Sciatic nerve (tissue), 2 donors: ENCODE measurements around the gene CNOT4. TPM values are rescaled to one million over a fixed set of nuclear protein-coding genes. Genes with fewer than 3 reads are reported as not detected.

Experiments
- ATAC-seq: fragments of 200-7000 bp; cut with Tn5 transposase; one replicate; pipeline ENCODE4 v1.9.1; 2020; ENCODE audit warnings: mild to moderate bottlenecking, moderate library complexity
- DNase-seq: peaks from one replicate; pipeline ENCODE4 v3.0.0-alpha.2; 2020; ENCODE audit warnings: low spot score
- intact Hi-C: fragments of 100-400 bp; cut with DNase I; formaldehyde crosslinking; loops from one replicate; pipeline ENCODE4 v1.14.2; 2022
- total RNA-seq: library from RNA; stranded (reverse); fragmentation: NEBNext Ultra II Directional; extraction: Animal tissue kit (Norgen Biotek cat#: 25700); gene quantifications from one replicate; pipeline ENCODE4 v1.2.1, GENCODE V29; 2021
- donor health status: DM: no; HTN: no; CAD: no.
- donor health status: DM: no; HTN: no; CAD: no.

The CNOT4 gene
- total RNA-seq, 1 donor from 2014 or later, result 42.9 TPM

DNA sequence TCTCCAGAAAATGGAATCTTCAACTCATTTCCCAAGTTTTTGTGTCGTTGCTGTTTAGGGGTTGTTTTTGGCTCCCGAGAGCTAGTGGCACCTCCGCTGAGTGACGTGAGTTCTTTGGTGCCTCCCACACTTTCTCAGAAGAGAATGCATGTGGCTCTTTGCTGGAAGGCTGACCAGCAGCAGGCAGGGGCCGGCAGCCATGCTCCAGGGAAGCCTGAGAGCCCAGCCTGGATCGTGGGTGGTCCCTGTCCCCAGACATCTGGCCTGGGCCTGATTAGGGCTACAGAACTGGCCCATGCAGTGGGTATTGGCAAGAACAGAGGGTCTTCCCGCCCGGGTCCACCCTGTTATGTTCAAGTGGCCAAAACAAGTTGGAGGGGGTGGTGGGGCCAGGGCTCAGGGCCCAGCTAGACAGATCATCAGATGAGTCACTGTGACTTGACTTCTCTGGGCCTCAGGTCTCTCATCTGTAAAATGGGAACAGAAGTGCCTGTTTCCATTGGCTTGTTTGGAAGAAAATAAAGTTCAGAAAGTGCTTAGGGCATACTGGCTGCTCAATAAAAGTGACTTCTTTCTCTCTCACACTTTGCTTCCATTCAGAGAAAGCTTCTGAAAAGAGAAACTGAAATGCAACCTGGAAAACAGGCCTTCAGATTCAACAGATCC is 193.1 kb downstream of the CNOT4 start:
- peak; percentile 59 for ATAC-seq
- intact Hi-C loops, result no loop called here
- peak; percentile 69 for DNase-seq

DNA sequence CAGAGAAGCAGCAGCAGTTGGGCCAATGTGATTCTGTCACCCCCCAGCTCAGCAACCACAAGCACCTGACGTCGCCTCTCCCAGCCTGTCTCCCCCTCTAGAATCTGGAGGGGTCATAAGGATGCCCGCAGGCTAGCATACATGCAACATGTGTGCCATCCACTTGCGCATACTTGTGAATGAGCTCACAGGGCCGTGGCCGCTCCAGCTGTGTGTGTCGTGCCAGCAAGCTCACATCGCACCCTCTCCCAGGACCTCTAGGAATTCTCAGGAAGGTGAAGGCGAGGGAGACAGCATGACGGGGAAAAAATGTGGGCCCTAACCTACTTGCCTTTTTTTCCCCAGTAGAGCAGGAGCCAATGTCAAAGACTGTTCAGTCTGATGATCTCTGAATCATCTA is 195.9 kb downstream of the CNOT4 start:
- intact Hi-C loops, result no loop called here

More for the DNA sequence above, 195.9 kb downstream of the CNOT4 start:
- ATAC-seq (no peak), DNase-seq (no peak)

Other genes starting within 250 kb of the CNOT4 start
- 46.8 TPM for gene NUP205, start 47.8 kb upstream of the CNOT4 start, total RNA-seq
- gene STMP1, start 152.4 kb upstream of the CNOT4 start, total RNA-seq, result 36.2 TPM
- gene SLC13A4, start 218.1 kb upstream of the CNOT4 start, total RNA-seq, result 0.27 TPM
- 8.0 TPM for gene FAM180A, start 238.7 kb upstream of the CNOT4 start, total RNA-seq